Eye (tissue), 1 donor: ENCODE measurements around the gene SMIM38.

Experiments
- DNase-seq: peaks from one replicate; pipeline ENCODE4 v3.0.0-alpha.2; 2015

Gene SMIM38

GRCh38 chr11:69162505-69162904 lies 6.8 kb downstream of the SMIM38 start:
- no peak for DNase-seq

- no peak for DNase-seq
Observed at GRCh38 chr11:69163842-69164241, 8.1 kb downstream of the SMIM38 start.

GRCh38 chr11:69164824-69165223 lies 9.1 kb downstream of the SMIM38 start:
- DNase-seq = no peak

- no peak for DNase-seq
Observed at GRCh38 chr11:69165775-69166174, 10.0 kb downstream of the SMIM38 start.

- peak; percentile 51 for DNase-seq
Observed at GRCh38 chr11:69166218-69167115, 10.7 kb downstream of the SMIM38 start.

- DNase-seq = no peak
Observed at GRCh38 chr11:69167130-69167915, 11.6 kb downstream of the SMIM38 start.

- no peak for DNase-seq
Observed at GRCh38 chr11:69167916-69168691, 12.4 kb downstream of the SMIM38 start.

- no peak for DNase-seq
Observed at GRCh38 chr11:69169479-69169878, 13.7 kb downstream of the SMIM38 start.

GRCh38 chr11:69170704-69171103 lies 15.0 kb downstream of the SMIM38 start:
- DNase-seq = no peak

GRCh38 chr11:69171476-69172240 lies 15.9 kb downstream of the SMIM38 start:
- no peak for DNase-seq

GRCh38 chr11:69172674-69173073 lies 16.9 kb downstream of the SMIM38 start:
- no peak for DNase-seq

GRCh38 chr11:69173331-69173730 lies 17.6 kb downstream of the SMIM38 start:
- no peak for DNase-seq

- no peak for DNase-seq
Observed at GRCh38 chr11:69173925-69174581, 18.3 kb downstream of the SMIM38 start.

GRCh38 chr11:69174841-69175240 lies 19.1 kb downstream of the SMIM38 start:
- no peak for DNase-seq

GRCh38 chr11:69178819-69179482 lies 23.2 kb downstream of the SMIM38 start:
- no peak for DNase-seq

GRCh38 chr11:69180226-69180625 lies 24.5 kb downstream of the SMIM38 start:
- DNase-seq = no peak

- DNase-seq = no peak
Observed at GRCh38 chr11:69180726-69181125, 25.0 kb downstream of the SMIM38 start.

GRCh38 chr11:69183613-69184012 lies 27.9 kb downstream of the SMIM38 start:
- DNase-seq = no peak

GRCh38 chr11:69186316-69187260 lies 30.9 kb downstream of the SMIM38 start:
- no peak for DNase-seq

- DNase-seq = no peak
Observed at GRCh38 chr11:69187540-69188065, 31.9 kb downstream of the SMIM38 start.
